GM10266 (cell line): ENCODE results near the gene LGALS4.
"Not testable (repeated sequence)": the region's sequence is repeated elsewhere in the genome, so short reads cannot be mapped to it uniquely, and the experiment has no call there.

Experiments
- DNase-seq: peaks from one replicate; pipeline ENCODE4 v3.0.0; 2012; ENCODE audit errors: extremely low spot score
- CTCF ChIP-seq: IDR thresholded peaks from 2 replicates; pipeline ENCODE4 v1.5.1; 2012; ENCODE audit warnings: mild to moderate bottlenecking, low read depth; ENCODE audit not compliant: control insufficient read depth, insufficient read depth; ENCODE audit errors: missing control alignments

LGALS4 gene

GRCh38 chr19:38812841-38813320 is at the start of gene LGALS4:
Gene LGALS4, minus strand, starts transcription at chr19:38812945. Its CDS starts 59 bp downstream, at chr19:38812886.
- no peak for DNase-seq
- TF ChIP-seq CTCF, result no peak

GRCh38 chr19:38861368-38861767 is 48.6 kb upstream of the LGALS4 start:
- no peak for TF ChIP-seq CTCF
- DNase-seq, result no peak

- not testable (repeated sequence) for DNase-seq
Observed at GRCh38 chr19:38859631-38860204, 47.0 kb upstream of the LGALS4 start.

GRCh38 chr19:38856813-38857212 is 44.1 kb upstream of the LGALS4 start:
- DNase-seq, result no peak
- TF ChIP-seq CTCF, result no peak

GRCh38 chr19:38855751-38856150 is 43.0 kb upstream of the LGALS4 start:
- not testable (repeated sequence) for DNase-seq

- DNase-seq, result not testable (repeated sequence)
Observed at GRCh38 chr19:38854961-38855360, 42.2 kb upstream of the LGALS4 start.

GRCh38 chr19:38853214-38853613 is 40.5 kb upstream of the LGALS4 start:
- no peak for TF ChIP-seq CTCF
- no peak for DNase-seq

- no peak for TF ChIP-seq CTCF
- DNase-seq, result peak; percentile 64
Observed at GRCh38 chr19:38852231-38853044, 39.7 kb upstream of the LGALS4 start.
